ENCODE measurements around the gene IQCN.
"Not testable (repeated sequence)": the region's sequence is repeated elsewhere in the genome, so short reads cannot be mapped to it uniquely, and the experiment has no call there.

The IQCN gene

GRCh38 chr19:18209912-18210311 is 64.3 kb downstream of the IQCN start:
- DNase-seq (ENCODE audit: low read depth in 2 of 2) = not testable (repeated sequence)

DNA sequence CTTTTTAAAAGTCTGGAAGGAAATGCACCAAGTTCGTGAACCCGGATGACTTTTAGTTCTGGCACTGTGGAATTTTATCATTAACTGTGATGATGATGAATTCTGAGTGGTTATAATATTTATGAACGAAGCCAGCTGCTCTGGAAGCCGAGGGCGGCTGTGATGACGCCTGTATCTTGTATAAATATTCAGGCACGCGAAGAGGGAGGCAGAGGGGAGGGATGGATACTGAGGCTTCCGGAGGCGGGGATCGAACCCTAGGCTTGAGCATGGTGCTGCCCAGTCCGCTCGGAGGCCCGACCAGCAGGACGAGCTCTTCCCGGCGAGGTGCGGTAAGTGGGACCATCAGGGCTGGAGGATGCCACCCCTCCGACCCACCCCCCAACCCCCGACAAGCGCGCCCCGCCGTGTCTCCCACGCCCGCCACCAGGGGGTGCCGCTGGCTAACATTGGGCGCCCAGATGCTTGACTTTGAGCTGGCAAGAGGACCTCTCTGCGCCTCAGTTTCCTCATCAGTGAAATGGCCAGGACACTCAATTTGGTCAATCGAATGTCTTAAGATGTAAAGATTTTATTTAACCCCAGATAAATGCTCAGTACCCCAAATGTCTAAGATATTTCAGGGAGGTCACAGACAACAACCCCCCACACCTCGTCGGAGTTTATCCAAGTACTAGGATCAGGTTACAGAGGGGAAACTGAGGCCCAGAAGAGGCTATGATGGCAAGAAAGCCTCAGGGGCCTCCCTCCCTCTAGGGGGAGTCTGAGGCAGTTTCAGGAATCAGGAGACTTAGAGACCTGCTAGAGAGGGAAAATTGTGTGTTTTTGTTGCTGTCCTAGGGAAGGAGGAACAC is 65.9 kb downstream of the IQCN start:
- DNase-seq (ENCODE audit: low read depth in 2 of 2) = peak in 1 of 2 donors; percentile 57
